Anterior cingulate cortex (tissue), 58 donors: ENCODE measurements around the gene WTAP.
"Not testable (repeated sequence)": the region's sequence is repeated elsewhere in the genome, so short reads cannot be mapped to it uniquely, and the experiment has no call there.

Experiments used
- DNase-seq, 58 donors: peaks; one replicate each; lab custom pipeline; 2025; lab: John Stamatoyannopoulos, UW

Gene WTAP

GRCh38 chr6:159726918-159727716 is at the start of gene WTAP:
Gene WTAP (plus strand): TSS chr6:159727506. CDS start chr6:159736266, 8,760 bp downstream.
- DNase-seq, result peak; percentile 72 to 98 (median 92)

- no peak for DNase-seq
Observed at GRCh38 chr6:159677506-159678165, 49.7 kb upstream of the WTAP start.

GRCh38 chr6:159678574-159678973 is 48.7 kb upstream of the WTAP start:
- DNase-seq, result no peak

DNA sequence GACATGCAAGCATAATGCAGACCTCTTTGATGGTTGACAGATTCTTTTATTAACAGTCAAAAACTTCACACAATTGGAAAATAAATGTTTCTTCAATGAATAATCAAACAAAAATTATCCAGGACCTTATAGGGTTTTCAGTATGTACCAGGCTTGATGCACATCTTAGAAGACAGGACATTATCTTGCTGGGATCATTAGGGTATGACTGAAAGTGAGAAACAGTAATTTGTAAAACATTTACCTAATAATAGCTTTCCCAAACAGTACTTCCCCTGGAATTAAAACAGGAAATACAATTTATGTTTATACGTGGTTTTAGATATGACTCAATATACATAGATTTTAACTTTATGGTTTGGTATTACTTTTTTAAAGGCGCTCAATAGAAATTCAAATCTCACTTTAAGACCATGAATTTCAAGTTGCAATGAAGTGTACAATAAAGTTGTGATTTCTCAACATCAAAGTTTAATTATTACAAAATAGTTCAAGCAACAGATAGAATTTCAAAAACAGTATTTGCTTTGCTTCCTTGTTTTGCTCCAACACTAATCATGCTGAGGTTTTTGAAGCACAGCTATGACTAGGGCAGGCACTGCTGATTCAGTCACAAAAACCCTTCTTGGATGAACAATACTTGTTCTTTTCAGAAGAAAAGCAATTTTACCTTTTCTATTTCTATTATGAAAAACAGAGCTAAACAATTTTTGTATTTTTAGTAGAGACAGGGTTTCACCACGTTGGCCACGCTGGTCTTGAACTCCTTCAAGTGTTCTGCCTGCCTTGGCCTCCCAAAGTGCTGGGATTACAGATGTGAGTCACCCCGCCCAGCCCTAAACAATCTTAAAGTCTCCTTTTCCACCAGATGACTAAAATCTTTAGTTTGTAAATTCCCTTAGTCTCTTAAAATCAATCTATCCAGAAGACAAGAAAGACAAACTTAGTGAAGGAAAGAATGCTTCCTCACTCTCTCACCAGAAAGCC is 47.9 kb upstream of the WTAP start:
- DNase-seq, result no peak

DNA sequence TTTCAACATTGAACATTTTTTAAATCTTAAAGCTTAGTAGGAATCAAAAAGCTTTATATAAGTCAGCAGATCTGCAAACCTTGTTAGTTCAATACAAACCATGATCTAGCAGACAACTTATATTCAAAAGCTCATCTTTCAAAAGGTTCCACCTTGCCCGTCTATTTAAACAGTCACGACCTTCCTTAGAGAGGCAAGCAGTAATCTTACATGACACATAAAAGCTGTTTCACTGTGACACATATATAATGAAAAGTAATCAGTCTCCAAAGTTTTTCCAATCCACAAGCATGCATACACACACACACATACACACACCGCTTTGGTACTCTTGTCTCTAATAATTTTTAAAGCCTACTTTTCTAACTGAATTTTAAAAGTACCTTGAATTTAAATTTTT is 47.2 kb upstream of the WTAP start:
- no peak for DNase-seq

DNA sequence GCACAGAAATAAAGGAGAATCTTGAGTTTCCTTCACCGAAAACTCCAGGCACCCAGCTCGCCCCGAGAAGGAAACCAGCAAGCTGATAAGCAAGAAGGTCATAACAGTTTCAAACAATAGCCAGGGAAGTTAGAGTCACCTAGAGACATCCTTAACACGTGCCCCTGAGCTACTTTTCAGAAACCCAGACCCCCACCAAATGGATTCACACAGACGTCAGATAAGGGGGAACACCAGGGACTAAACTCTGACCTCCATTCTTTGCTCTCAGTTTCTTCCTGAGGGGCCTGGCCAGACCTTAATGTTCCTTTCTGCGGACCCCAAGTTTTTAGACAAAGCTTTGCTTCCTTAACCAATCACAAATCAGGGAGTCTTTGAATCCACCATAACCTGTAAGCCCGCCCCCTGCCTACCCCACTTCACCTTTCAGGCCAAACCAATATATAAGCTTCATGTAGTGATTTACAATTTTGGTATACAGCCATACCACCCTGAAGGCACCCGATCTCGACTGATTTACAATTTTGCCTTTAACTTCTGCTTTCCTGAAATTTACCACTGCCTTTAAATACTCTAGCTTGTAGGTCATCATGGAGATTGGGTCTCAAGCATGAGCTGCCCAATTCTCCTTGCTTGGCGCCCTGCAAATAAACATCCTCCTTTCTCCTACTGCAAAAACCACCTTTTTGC is 46.0 kb upstream of the WTAP start:
- no peak for DNase-seq

- DNase-seq, result no peak
Observed at GRCh38 chr6:159682295-159682694, 45.0 kb upstream of the WTAP start.

GRCh38 chr6:159682810-159683209 is 44.5 kb upstream of the WTAP start:
- DNase-seq, result no peak

- DNase-seq, result no peak
Observed at GRCh38 chr6:159684013-159684304, 43.3 kb upstream of the WTAP start.

GRCh38 chr6:159686040-159686439 is 41.3 kb upstream of the WTAP start:
- no peak for DNase-seq

GRCh38 chr6:159686703-159687102 is 40.6 kb upstream of the WTAP start:
- DNase-seq, result no peak

DNA sequence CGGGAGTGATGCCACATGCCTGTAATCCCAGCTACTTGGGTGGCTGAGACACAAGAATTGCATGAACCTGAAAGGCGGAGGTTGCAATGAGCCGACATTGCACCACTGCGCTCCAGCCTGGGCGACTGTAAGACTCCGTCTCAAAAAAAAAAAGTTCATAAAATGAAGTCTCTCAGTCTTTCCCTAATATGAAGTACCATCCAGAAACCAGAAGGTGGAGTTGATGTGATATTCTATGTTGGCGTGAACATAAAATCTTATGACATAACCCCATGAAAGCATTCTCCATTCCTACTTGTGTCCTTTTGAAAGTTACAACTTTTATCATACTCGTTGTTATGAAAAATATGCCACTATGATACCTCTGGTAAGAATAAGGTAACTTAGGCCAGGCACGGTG is 40.0 kb upstream of the WTAP start:
- DNase-seq, result no peak

GRCh38 chr6:159688266-159688905 is 38.9 kb upstream of the WTAP start:
- no peak for DNase-seq

GRCh38 chr6:159689001-159689400 is 38.3 kb upstream of the WTAP start:
- no peak for DNase-seq

DNA sequence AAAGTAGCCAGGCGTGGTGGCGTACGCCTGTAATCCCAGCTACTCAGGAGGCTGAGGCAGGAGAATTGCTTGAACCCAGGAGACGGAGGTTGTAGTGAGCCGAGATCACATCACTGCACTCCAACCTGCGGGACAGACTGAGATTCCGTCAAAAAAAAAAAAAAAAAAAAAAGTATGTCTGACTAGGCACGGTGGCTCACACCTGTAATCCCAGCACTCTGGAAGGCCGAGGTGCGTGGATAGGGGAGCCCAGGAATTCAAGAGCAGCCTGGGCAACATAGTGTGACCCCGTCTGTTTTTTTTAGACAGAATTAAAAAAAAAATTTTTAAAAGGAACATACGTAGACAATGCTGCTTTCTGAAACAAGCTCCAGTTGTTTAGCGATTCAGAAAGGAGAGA is 37.2 kb upstream of the WTAP start:
- not testable (repeated sequence) for DNase-seq

- peak in 1 of 58 donors; percentile 49 for DNase-seq
Observed at GRCh38 chr6:159691133-159691962, 36.0 kb upstream of the WTAP start.

DNA sequence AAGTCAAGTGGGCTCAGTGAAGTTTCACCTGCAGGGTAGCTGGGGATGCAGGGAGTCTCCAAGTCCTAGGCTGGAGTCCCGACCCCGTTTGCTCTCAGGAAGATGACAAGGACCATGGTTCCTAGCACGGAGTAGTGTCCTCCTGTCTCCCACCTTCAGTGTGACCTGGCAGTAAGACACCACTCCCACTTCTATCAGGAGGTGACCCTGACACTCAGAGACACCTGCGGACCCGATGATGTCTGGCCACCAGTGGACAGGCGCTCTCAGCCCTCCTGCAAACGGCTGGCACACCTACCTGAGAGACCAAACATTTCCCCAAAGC is 35.4 kb upstream of the WTAP start:
- peak in 1 of 58 donors; percentile 30 for DNase-seq

- DNase-seq, result peak in 45 of 58 donors; percentile 2 to 74 (median 46)
Observed at GRCh38 chr6:159692303-159693127, 34.8 kb upstream of the WTAP start.
